HCT116 (cell line): ENCODE measurements around the gene MRPS2. TPM values are rescaled to one million over a fixed set of nuclear protein-coding genes. Genes with fewer than 3 reads are reported as not detected.

Experiments used
- ATAC-seq: fragments of 200-7000 bp; cut with Tn5 transposase; 2 replicates; pipeline ENCODE4 v1.9.1; 2020; ENCODE audit warnings: mild to moderate bottlenecking, moderate library complexity
- BruUV-seq: library from RNA; stranded (reverse); fragments of 400-500 nt; replicated peaks from 2 replicates; lab custom pipeline; 2021; lab: Mats Ljungman, UMichigan
- CTCF ChIA-PET: fragments of 300-600 bp; sonication (Branson Sonifier 250); formaldehyde crosslinking; loops from one replicate; lab custom pipeline; 2021; ENCODE audit warnings: antibody characterized with exemption; lab: Charles Lee
- POLR2A ChIA-PET: fragments of 300-600, 350-600 bp; sonication (Branson Sonifier 250); formaldehyde crosslinking; loops from one replicate; lab custom pipeline; 2021; ENCODE audit warnings: antibody characterized with exemption; lab: Charles Lee
- RAD21 ChIA-PET, 2 experiments: fragments of 300-600 bp; sonication (Branson Sonifier 250); formaldehyde crosslinking; loops; one replicate each; lab custom pipeline; 2023; ENCODE audit warnings: low total read pairs in 2 of 2; ENCODE audit not compliant: uncharacterized antibody in 2 of 2, unreplicated experiment in 2 of 2, low non-redundant PET in 1 of 2; lab: Charles Lee
- DNase-seq: peaks from one replicate; pipeline ENCODE4 v3.0.0-alpha.2; 2010; ENCODE audit warnings: low read depth, low spot score
- H2AFZ ChIP-seq: fragments of 200-600 bp; shearing (Covaris generic), sonication (generic); 2 replicates; pipeline ENCODE4 v1.6.1; 2017; ENCODE audit warnings: low read depth, mixed run types, mixed read lengths, antibody characterized with exemption, low read length; ENCODE audit not compliant: poor library complexity, severe bottlenecking
- H3K27ac ChIP-seq: 2 replicates; pipeline ENCODE4 v1.5.1; 2012; ENCODE audit warnings: low read depth, low read length
- H3K27me3 ChIP-seq: fragments of 200-600 bp; sonication (generic); 2 replicates; pipeline ENCODE4 v1.6.1; 2016; ENCODE audit warnings: mixed run types, low read length, mixed read lengths; ENCODE audit not compliant: insufficient read depth
- H3K36me3 ChIP-seq, 2 experiments: fragments of 200-500 bp in 1 of 2; fragments of 200-600 bp in 1 of 2; sonication (Bioruptor generic) in 1 of 2; sonication (generic) in 1 of 2; 2 replicates each; pipeline versions ENCODE4 v1.5.1 to v1.6.1; 2014 to 2016; ENCODE audit warnings: low read length in 2 of 2, inconsistent platforms in 1 of 2, mixed read lengths in 1 of 2, mixed run types in 1 of 2; ENCODE audit not compliant: insufficient read depth in 2 of 2, control insufficient read depth in 1 of 2
- H3K4me1 ChIP-seq, 2 experiments: fragments of 200-600 bp in 1 of 2; sonication (generic) in 1 of 2; 2 replicates each; pipeline versions ENCODE4 v1.5.1 to v1.6.1; 2012 to 2017; ENCODE audit warnings: low read length in 2 of 2, inconsistent platforms in 1 of 2, mild to moderate bottlenecking in 1 of 2, mixed read lengths in 1 of 2, mixed run types in 1 of 2, moderate library complexity in 1 of 2; ENCODE audit not compliant: insufficient read depth in 2 of 2, control insufficient read depth in 1 of 2
- H3K4me2 ChIP-seq: fragments of 200-600 bp; sonication (generic); 2 replicates; pipeline ENCODE4 v1.6.1; 2017; ENCODE audit warnings: mixed run types, low read length, mixed read lengths
- H3K4me3 ChIP-seq, 2 experiments: fragments of 200-600 bp in 1 of 2; sonication (generic) in 1 of 2; replicated peaks in 1 of 2; 2 replicates each; pipeline ENCODE4 v1.5.1; 2011 to 2016; ENCODE audit warnings: low read length in 2 of 2, control low read depth in 1 of 2, low read depth in 1 of 2, mild to moderate bottlenecking in 1 of 2, mixed read lengths in 1 of 2, mixed run types in 1 of 2
- H3K79me2 ChIP-seq: fragments of 200-600 bp; sonication (generic); 2 replicates; pipeline ENCODE4 v1.6.1; 2017; ENCODE audit warnings: mild to moderate bottlenecking, mixed run types, low read length, moderate library complexity, mixed read lengths; ENCODE audit not compliant: insufficient read depth
- H3K9ac ChIP-seq: fragments of 200-600 bp; sonication (generic); 2 replicates; pipeline ENCODE4 v1.6.1; 2016; ENCODE audit warnings: low read length, mixed read lengths
- H3K9me2 ChIP-seq: fragments of 200-600 bp; sonication (generic), shearing (Covaris generic); 2 replicates; pipeline ENCODE4 v1.6.1; 2017; ENCODE audit warnings: mixed run types, mild to moderate bottlenecking, moderate library complexity; ENCODE audit not compliant: insufficient read depth
- H3K9me3 ChIP-seq, 2 experiments: fragments of 200-500 bp in 1 of 2; fragments of 200-600 bp in 1 of 2; sonication (Bioruptor generic) in 1 of 2; sonication (generic) in 1 of 2; 2 replicates each; pipeline ENCODE4 v1.6.1; 2014 to 2017; ENCODE audit warnings: low read length in 2 of 2, mixed read lengths in 2 of 2, inconsistent platforms in 1 of 2, low read depth in 1 of 2, mild to moderate bottlenecking in 1 of 2, mixed run types in 1 of 2, moderate library complexity in 1 of 2; ENCODE audit not compliant: control insufficient read depth in 1 of 2, insufficient read depth in 1 of 2
- H4K20me1 ChIP-seq: fragments of 200-600 bp; sonication (generic), shearing (Covaris generic); 2 replicates; pipeline ENCODE4 v1.6.1; 2017; ENCODE audit warnings: mixed run types, mild to moderate bottlenecking, moderate library complexity; ENCODE audit not compliant: insufficient read depth
- ATF3 ChIP-seq: IDR thresholded peaks from 2 replicates; pipeline ENCODE4 v1.6.1; 2012
- CEBPB ChIP-seq: IDR thresholded peaks from 2 replicates; pipeline ENCODE4 v1.6.1; 2012; ENCODE audit warnings: low read depth
- CTCF ChIP-seq, 3 experiments: fragments of 200-600 bp in 1 of 3; sonication (generic) in 1 of 3; IDR thresholded peaks in 2 of 3; conservative IDR thresholded peaks in 1 of 3; 2 replicates each; pipeline ENCODE4 v1.5.1; 2012 to 2017; ENCODE audit warnings: low read depth in 2 of 3, low read length in 2 of 3, antibody characterized with exemption in 1 of 3, borderline replicate concordance in 1 of 3, control low read depth in 1 of 3, mild to moderate bottlenecking in 1 of 3, mixed read lengths in 1 of 3, mixed run types in 1 of 3, moderate library complexity in 1 of 3; ENCODE audit not compliant: insufficient read depth in 1 of 3
- EZH2 ChIP-seq: fragments of 200-600 bp; sonication (generic); IDR thresholded peaks from 2 replicates; pipeline ENCODE4 v1.6.1; 2017; ENCODE audit warnings: antibody characterized with exemption, mixed run types
- EZH2phosphoT487 ChIP-seq: fragments of 200-600 bp; IDR thresholded peaks from 2 replicates; pipeline ENCODE4 v1.6.1; 2018; ENCODE audit warnings: antibody characterized with exemption, borderline replicate concordance
- JUND ChIP-seq: IDR thresholded peaks from 2 replicates; pipeline ENCODE4 v1.6.1; 2012
- MAX ChIP-seq: IDR thresholded peaks from 2 replicates; pipeline ENCODE4 v1.6.1; 2012
- POLR2A ChIP-seq: IDR thresholded peaks from 2 replicates; pipeline ENCODE4 v1.7.0; 2011; ENCODE audit warnings: borderline replicate concordance; ENCODE audit not compliant: insufficient read depth, insufficient read length; ENCODE audit errors: extremely low read depth
- REST ChIP-seq: IDR thresholded peaks from 2 replicates; pipeline ENCODE4 v1.6.1; 2012; ENCODE audit warnings: low read depth
- SP1 ChIP-seq: IDR thresholded peaks from 2 replicates; pipeline ENCODE4 v1.6.1; 2012; ENCODE audit warnings: low read depth
- SRF ChIP-seq: IDR thresholded peaks from 2 replicates; pipeline ENCODE4 v1.6.1; 2012; ENCODE audit warnings: low read depth
- ZFX ChIP-seq: fragments of 450-650 bp; IDR thresholded peaks from 2 replicates; pipeline ENCODE4 v1.6.1; 2017
- intact Hi-C: fragments of 100-400 bp; cut with micrococcal nuclease; formaldehyde crosslinking; loops from 2 replicates; pipeline ENCODE4 v1.10.0; 2022
- total RNA-seq: library from RNA; stranded (reverse); gene quantifications from one replicate; pipeline ENCODE4 v1.2.1, GENCODE V29; 2021; ENCODE audit not compliant: unreplicated experiment

MRPS2 gene
- total RNA-seq, 1 experiment from 2014 or later, result 85.1 TPM

GRCh38 chr9:135454737-135455136, 45.7 kb upstream of the MRPS2 start:
- no peak for TF ChIP-seq CTCF (IDR thresholded peaks at IDR 0.05 in 2 of 3, conservative IDR thresholded peaks at IDR 0.05 in 1 of 3; ENCODE audit: borderline replicate concordance in 1 of 3, insufficient read depth in 1 of 3, low read depth in 2 of 3, low read length in 2 of 3)
- TF ChIP-seq MAX, result no peak
- TF ChIP-seq EZH2phosphoT487, result no peak
- TF ChIP-seq CEBPB, result no peak
- no peak for TF ChIP-seq SRF
- no peak for TF ChIP-seq JUND
- TF ChIP-seq SP1, result no peak
- TF ChIP-seq, all 23 proteins: peak for 0
- Histone ChIP-seq H2AFZ (no peak overlapping the region), H3K79me2 (no peaks in the 10 kb centered on the region), H3K4me1 (no peaks in the 10 kb centered on the region), H3K4me2 (no peak overlapping the region), H3K9me3 (no peaks in the 10 kb centered on the region), H3K36me3 (no peaks in the 10 kb centered on the region), H3K9ac (no peak overlapping the region), H4K20me1 (no peaks in the 10 kb centered on the region), H3K27me3 (no peaks in the 10 kb centered on the region), H3K9me2 (no peaks in the 10 kb centered on the region), H3K4me3 (no peak overlapping the region), H3K27ac (no peak overlapping the region)
- intact Hi-C loops, result no loop called here
- BruUV-seq, result no TSS peak
- RAD21 ChIA-PET, result no interaction called here
- CTCF ChIA-PET, result no interaction called here
- POLR2A ChIA-PET, result interaction anchor here (1.3 kb wide), 1 partner anchor 14 kb away, joined by 3 read pairs; no protein-coding TSS in a partner anchor
- ATAC-seq, result no peak
- DNase-seq, result no peak

GRCh38 chr9:135455401-135456030, 45.0 kb upstream of the MRPS2 start:
- Histone ChIP-seq H2AFZ (no peak overlapping the region), H3K79me2 (no peaks in the 10 kb centered on the region), H3K4me1 (no peaks in the 10 kb centered on the region), H3K36me3 (no peaks in the 10 kb centered on the region), H3K4me3 (no peak overlapping the region), H3K4me2 (no peak overlapping the region), H4K20me1 (no peaks in the 10 kb centered on the region), H3K27ac (no peak overlapping the region), H3K9me2 (no peaks in the 10 kb centered on the region), H3K27me3 (no peaks in the 10 kb centered on the region), H3K9me3 (no peaks in the 10 kb centered on the region), H3K9ac (no peak overlapping the region)
- intact Hi-C loops, result no loop called here
- DNase-seq, result no peak
- ChIA-PET CTCF (no interaction called here), POLR2A (interaction anchor here (1.3 kb wide), 1 partner anchor 13 kb away, joined by 3 read pairs; no protein-coding TSS in a partner anchor), RAD21 (no interaction called here)
- no peak for ATAC-seq
- no TSS peak for BruUV-seq
- TF ChIP-seq POLR2A, result no peak
- no peak for TF ChIP-seq CTCF (IDR thresholded peaks at IDR 0.05 in 2 of 3, conservative IDR thresholded peaks at IDR 0.05 in 1 of 3; ENCODE audit: borderline replicate concordance in 1 of 3, insufficient read depth in 1 of 3, low read depth in 2 of 3, low read length in 2 of 3)
- TF ChIP-seq ATF3, result no peak
- TF ChIP-seq REST, result no peak
- TF ChIP-seq ZFX, result no peak
- no peak for TF ChIP-seq EZH2
